ENCODE results near the gene NMB.

NMB gene

GRCh38 chr15:84609818-84610525 lies 48.0 kb downstream of the NMB start:
- no peak for DNase-seq

GRCh38 chr15:84608707-84609284 lies 49.2 kb downstream of the NMB start:
- no peak for DNase-seq

- no peak for DNase-seq
Measured at GRCh38 chr15:84606653-84607120, 51.3 kb downstream of the NMB start.

- no peak for DNase-seq
Measured at GRCh38 chr15:84605554-84605882, 52.5 kb downstream of the NMB start.
